Fibroblast of lung (primary cell): ENCODE results near the gene ZBTB7C. TPM values are rescaled to one million over a fixed set of nuclear protein-coding genes. Genes with fewer than 3 reads are reported as not detected.

Source experiments
- DNase-seq, 2 donors: peaks; one replicate each; pipeline versions ENCODE4 v3.0.0 to v3.0.0-alpha.2; 2010; ENCODE audit warnings: low read depth in 2 of 2
- H2AFZ ChIP-seq: 2 replicates; pipeline ENCODE4 v1.5.1; 2012; ENCODE audit warnings: low read length, control low read depth, inconsistent platforms
- H3K27ac ChIP-seq: 2 replicates; pipeline ENCODE4 v1.5.1; 2011; ENCODE audit warnings: low read length, control low read depth; ENCODE audit not compliant: insufficient read depth
- H3K27me3 ChIP-seq: 2 replicates; pipeline ENCODE4 v1.5.1; 2011; ENCODE audit warnings: mild to moderate bottlenecking, low read length; ENCODE audit not compliant: control insufficient read depth, insufficient read depth
- H3K36me3 ChIP-seq: 2 replicates; pipeline ENCODE4 v1.5.1; 2011; ENCODE audit warnings: low read length; ENCODE audit not compliant: control insufficient read depth, insufficient read depth
- H3K4me1 ChIP-seq: 2 replicates; pipeline ENCODE4 v1.5.1; 2011; ENCODE audit warnings: low read length; ENCODE audit not compliant: control insufficient read depth, insufficient read depth; ENCODE audit errors: extremely low read depth
- H3K4me2 ChIP-seq: 2 replicates; pipeline ENCODE4 v1.5.1; 2011; ENCODE audit warnings: low read length, control low read depth; ENCODE audit not compliant: insufficient read depth; ENCODE audit errors: extremely low read depth
- H3K4me3 ChIP-seq, 4 experiments: fragments of 200-600 bp in 1 of 4; sonication (generic) in 1 of 4; replicated peaks in 1 of 4; 2 replicates each; pipeline ENCODE4 v1.5.1; 2011 to 2016; ENCODE audit warnings: low read length in 4 of 4, low read depth in 3 of 4, mild to moderate bottlenecking in 3 of 4, control low read depth in 2 of 4, inconsistent platforms in 1 of 4, mixed read lengths in 1 of 4; ENCODE audit not compliant: insufficient read depth in 1 of 4; ENCODE audit errors: control extremely low read depth in 1 of 4
- H3K79me2 ChIP-seq: 2 replicates; pipeline ENCODE4 v1.5.1; 2012; ENCODE audit warnings: mild to moderate bottlenecking, low read length, inconsistent platforms; ENCODE audit not compliant: control insufficient read depth, insufficient read depth
- H3K9ac ChIP-seq: 2 replicates; pipeline ENCODE4 v1.5.1; 2011; ENCODE audit warnings: mild to moderate bottlenecking, low read length, control low read depth; ENCODE audit not compliant: insufficient read depth
- H3K9me3 ChIP-seq: 2 replicates; pipeline ENCODE4 v1.5.1; 2012; ENCODE audit warnings: low read depth, low read length; ENCODE audit not compliant: control insufficient read depth, insufficient read depth
- H4K20me1 ChIP-seq: 2 replicates; pipeline ENCODE4 v1.5.1; 2011; ENCODE audit warnings: low read length; ENCODE audit not compliant: control insufficient read depth, insufficient read depth; ENCODE audit errors: extremely low read depth
- CTCF ChIP-seq, 2 donors: IDR thresholded peaks in 1 of 2; conservative IDR thresholded peaks in 1 of 2; 1 replicate in 1 of 2; 2 replicates in 1 of 2; pipeline ENCODE4 v1.5.1; 2011 to 2012; ENCODE audit warnings: low read length in 2 of 2, control low read depth in 1 of 2, inconsistent platforms in 1 of 2, low read depth in 1 of 2, mild to moderate bottlenecking in 1 of 2
- EZH2 ChIP-seq: IDR thresholded peaks from 2 replicates; pipeline ENCODE4 v1.5.1; 2012; ENCODE audit warnings: low read length, control low read depth, mild to moderate bottlenecking; ENCODE audit errors: missing control alignments
- polyA plus RNA-seq, 2 donors: library from polyadenylated mRNA; depleted of rRNA in 1 of 2; stranded (reverse) in 1 of 2; unstranded in 1 of 2; fragments of >200 nt; gene quantifications; 2 replicates each; pipeline ENCODE4 v1.2.1, GENCODE V29; 2011 to 2012; ENCODE audit warnings: missing spikeins in 1 of 2
- total RNA-seq: library from RNA; depleted of rRNA; stranded (reverse); fragments of >200 nt; gene quantifications from 2 replicates; pipeline ENCODE4 v1.2.1, GENCODE V29; 2014

Gene ZBTB7C
- total and polyA plus RNA-seq, 2 donors (not counting 1 experiment from before 2014, with no cell fraction given) = 0.19 to 0.33 TPM

- Histone ChIP-seq H3K27ac (no peak overlapping the region), H3K79me2 (no peaks in the 10 kb centered on the region)
Observed at GRCh38 chr18:48333563-48333962, 75.6 kb downstream of the ZBTB7C start.

GRCh38 chr18:48330016-48330991, 78.9 kb downstream of the ZBTB7C start:
- H3K4me3 ChIP-seq = no peak overlapping the region
- H3K79me2 ChIP-seq = no peaks in the 10 kb centered on the region
- DNase-seq = peak; percentile 72 to 94
- H3K4me1 ChIP-seq = peaks cover 6% of the 10 kb centered on the region
- no peak overlapping the region for H3K27ac ChIP-seq
- H2AFZ ChIP-seq = no peak overlapping the region
- H3K9me3 ChIP-seq = no peaks in the 10 kb centered on the region
- no peak overlapping the region for H3K9ac ChIP-seq
- H3K27me3 ChIP-seq = no peaks in the 10 kb centered on the region
- TF ChIP-seq EZH2 = no peak
- no peak for TF ChIP-seq CTCF (conservative IDR thresholded peaks at IDR 0.05 in 1 of 2, IDR thresholded peaks at IDR 0.05 in 1 of 2; ENCODE audit: low read depth in 1 of 2, low read length in 2 of 2)
- H4K20me1 ChIP-seq = no peaks in the 10 kb centered on the region
- H3K36me3 ChIP-seq = no peaks in the 10 kb centered on the region
- no peak overlapping the region for H3K4me2 ChIP-seq

More at GRCh38 chr18:48333563-48333962, 75.6 kb downstream of the ZBTB7C start:
- peaks cover 6% of the 10 kb centered on the region for H3K4me1 ChIP-seq
- no peak overlapping the region for H3K9ac ChIP-seq
- H3K36me3 ChIP-seq = no peaks in the 10 kb centered on the region
- H4K20me1 ChIP-seq = no peaks in the 10 kb centered on the region
- no peak overlapping the region for H3K4me2 ChIP-seq
- TF ChIP-seq CTCF (conservative IDR thresholded peaks at IDR 0.05 in 1 of 2, IDR thresholded peaks at IDR 0.05 in 1 of 2; ENCODE audit: low read depth in 1 of 2, low read length in 2 of 2) = no peak
- TF ChIP-seq EZH2 = no peak
- no peak overlapping the region for H2AFZ ChIP-seq
- no peaks in the 10 kb centered on the region for H3K9me3 ChIP-seq
- no peaks in the 10 kb centered on the region for H3K27me3 ChIP-seq
- no peak overlapping the region for H3K4me3 ChIP-seq
- no peak for DNase-seq

GRCh38 chr18:48328473-48329210, 80.5 kb downstream of the ZBTB7C start:
- H3K9ac ChIP-seq = no peak overlapping the region
- H4K20me1 ChIP-seq = no peaks in the 10 kb centered on the region
- no peak overlapping the region for H3K27ac ChIP-seq
- no peaks in the 10 kb centered on the region for H3K9me3 ChIP-seq
- peaks cover 2% of the 10 kb centered on the region for H3K27me3 ChIP-seq
- peak; percentile 76 to 87 for DNase-seq
- H3K4me2 ChIP-seq = no peak overlapping the region
- no peak overlapping the region for H2AFZ ChIP-seq
- H3K4me3 ChIP-seq = no peak overlapping the region
- TF ChIP-seq CTCF (conservative IDR thresholded peaks at IDR 0.05 in 1 of 2, IDR thresholded peaks at IDR 0.05 in 1 of 2; ENCODE audit: low read depth in 1 of 2, low read length in 2 of 2) (no peak), EZH2 (no peak)
- no peaks in the 10 kb centered on the region for H3K36me3 ChIP-seq
- no peaks in the 10 kb centered on the region for H3K79me2 ChIP-seq
- H3K4me1 ChIP-seq = peaks cover 6% of the 10 kb centered on the region
